IMR-90 (cell line): ENCODE results near the gene C10orf90. TPM values are rescaled to one million over a fixed set of nuclear protein-coding genes. Genes with fewer than 3 reads are reported as not detected.

Experiments used
- ATAC-seq: fragments of 200-7000 bp; cut with Tn5 transposase; 2 replicates; pipeline ENCODE4 v1.9.1; 2020; ENCODE audit warnings: low read depth, mild to moderate bottlenecking, moderate library complexity
- BruUV-seq: library from RNA; stranded (reverse); fragments of 400-500 nt; replicated peaks from 2 replicates; lab custom pipeline; 2021; lab: Mats Ljungman, UMichigan
- CTCF ChIA-PET: fragments of 300-600 bp; formaldehyde crosslinking; extraction: SDS; loops from one replicate; lab custom pipeline; 2021; ENCODE audit warnings: antibody characterized with exemption; lab: Yijun Ruan, JAX
- POLR2A ChIA-PET: fragments of 300-600 bp; sonication (Branson Sonifier 250); formaldehyde crosslinking; loops from one replicate; lab custom pipeline; 2022; ENCODE audit warnings: antibody characterized with exemption; ENCODE audit not compliant: unreplicated experiment; lab: Charles Lee
- DNase-seq: peaks from one replicate; pipeline ENCODE4 v3.0.0; 2013
- H2AFZ ChIP-seq: replicated peaks from 2 replicates; pipeline ENCODE3; 2013; ENCODE audit warnings: low read length, mild to moderate bottlenecking; ENCODE audit not compliant: poor library complexity
- H2AK5ac ChIP-seq: 2 replicates; pipeline ENCODE4 v1.6.1; 2013; ENCODE audit warnings: low read depth, low read length, inconsistent platforms
- H2AK9ac ChIP-seq: replicated peaks from 2 replicates; pipeline ENCODE3; 2013; ENCODE audit warnings: mild to moderate bottlenecking, low read depth, low read length, moderate library complexity; ENCODE audit not compliant: poor library complexity
- H2BK120ac ChIP-seq: 2 replicates; pipeline ENCODE4 v1.6.1; 2013; ENCODE audit warnings: low read depth, low read length, inconsistent platforms
- H2BK15ac ChIP-seq: 3 replicates; pipeline ENCODE4 v1.6.1; 2013; ENCODE audit warnings: low read depth, low read length, inconsistent platforms
- H2BK20ac ChIP-seq: 2 replicates; pipeline ENCODE4 v1.6.1; 2013; ENCODE audit warnings: low read depth, mild to moderate bottlenecking, inconsistent platforms, low read length, moderate library complexity
- H2BK5ac ChIP-seq: 2 replicates; pipeline ENCODE4 v1.6.1; 2013; ENCODE audit warnings: mild to moderate bottlenecking, low read depth, low read length, inconsistent platforms; ENCODE audit not compliant: poor library complexity, severe bottlenecking
- H3K14ac ChIP-seq: replicated peaks from 2 replicates; pipeline ENCODE4 v1.6.1; 2013; ENCODE audit warnings: low read depth, low read length, inconsistent platforms
- H3K18ac ChIP-seq: 2 replicates; pipeline ENCODE4 v1.6.1; 2013; ENCODE audit warnings: low read depth, low read length, control low read depth
- H3K23ac ChIP-seq: 2 replicates; pipeline ENCODE4 v1.6.1; 2013; ENCODE audit warnings: low read depth, low read length, inconsistent platforms
- H3K27ac ChIP-seq: 2 replicates; pipeline ENCODE4 v1.5.1; 2013; ENCODE audit warnings: mild to moderate bottlenecking, control low read depth, low read length; ENCODE audit not compliant: insufficient read depth
- H3K27me3 ChIP-seq: 2 replicates; pipeline ENCODE4 v1.6.1; 2013; ENCODE audit warnings: low read length; ENCODE audit not compliant: control insufficient read depth, insufficient read depth
- H3K36me3 ChIP-seq: 2 replicates; pipeline ENCODE4 v1.6.1; 2013; ENCODE audit warnings: low read length, mixed read lengths; ENCODE audit not compliant: control insufficient read depth, insufficient read depth
- H3K4ac ChIP-seq: 2 replicates; pipeline ENCODE4 v1.6.1; 2013; ENCODE audit warnings: low read depth, low read length, inconsistent platforms
- H3K4me1 ChIP-seq: 2 replicates; pipeline ENCODE4 v1.6.1; 2013; ENCODE audit warnings: low read length, mixed read lengths; ENCODE audit not compliant: control insufficient read depth, insufficient read depth
- H3K4me2 ChIP-seq: 2 replicates; pipeline ENCODE4 v1.6.1; 2013; ENCODE audit warnings: low read depth, mild to moderate bottlenecking, control low read depth, low read length, moderate library complexity
- H3K4me3 ChIP-seq: 2 replicates; pipeline ENCODE4 v1.5.1; 2013; ENCODE audit warnings: low read depth, mild to moderate bottlenecking, control low read depth, low read length, moderate library complexity; ENCODE audit not compliant: insufficient read depth
- H3K56ac ChIP-seq: 2 replicates; pipeline ENCODE4 v1.6.1; 2013; ENCODE audit warnings: low read length, inconsistent platforms; ENCODE audit not compliant: insufficient read depth; ENCODE audit errors: extremely low read depth
- H3K79me1 ChIP-seq, 2 experiments: 2 replicates each; pipeline ENCODE4 v1.6.1; 2013; ENCODE audit warnings: low read length in 2 of 2, inconsistent platforms in 1 of 2, low read depth in 1 of 2
- H3K9ac ChIP-seq: 2 replicates; pipeline ENCODE4 v1.6.1; 2013; ENCODE audit warnings: low read depth, low read length, control low read depth
- H3K9me1 ChIP-seq: 2 replicates; pipeline ENCODE4 v1.6.1; 2013; ENCODE audit warnings: low read length, inconsistent platforms; ENCODE audit not compliant: insufficient read depth
- H3K9me3 ChIP-seq: 2 replicates; pipeline ENCODE4 v1.6.1; 2013; ENCODE audit warnings: low read length; ENCODE audit not compliant: control insufficient read depth, insufficient read depth
- H4K20me1 ChIP-seq: 2 replicates; pipeline ENCODE4 v1.6.1; 2013; ENCODE audit warnings: low read length, inconsistent platforms; ENCODE audit not compliant: insufficient read depth
- H4K5ac ChIP-seq: 2 replicates; pipeline ENCODE4 v1.6.1; 2013; ENCODE audit warnings: mild to moderate bottlenecking, low read depth, low read length, control low read depth
- H4K8ac ChIP-seq, 2 experiments: 2 replicates each; pipeline ENCODE4 v1.6.1; 2013; ENCODE audit warnings: low read depth in 2 of 2, low read length in 2 of 2, control low read depth in 1 of 2, inconsistent platforms in 1 of 2
- H4K91ac ChIP-seq: 2 replicates; pipeline ENCODE4 v1.6.1; 2013; ENCODE audit warnings: low read depth, low read length, inconsistent platforms; ENCODE audit not compliant: insufficient read depth
- CEBPB ChIP-seq: IDR thresholded peaks from 2 replicates; pipeline ENCODE4 v1.6.1; 2012; ENCODE audit warnings: low read depth, low read length, improper control_type of control experiment
- CHD1 ChIP-seq: IDR thresholded peaks from 2 replicates; pipeline ENCODE4 v1.6.1; 2012; ENCODE audit warnings: low read depth, low read length, improper control_type of control experiment
- CTCF ChIP-seq: conservative IDR thresholded peaks from 2 replicates; pipeline ENCODE4 v1.5.1; 2012; ENCODE audit warnings: mild to moderate bottlenecking, low read depth, low read length, improper control_type of control experiment
- ELK1 ChIP-seq: fragments of 150-350 bp; IDR thresholded peaks from 2 replicates; pipeline ENCODE4 v1.6.1; 2016; ENCODE audit warnings: low read depth, mild to moderate bottlenecking, low read length, moderate library complexity, borderline replicate concordance
- FOS ChIP-seq: fragments of 150-350 bp; IDR thresholded peaks from 2 replicates; pipeline ENCODE4 v1.6.1; 2016; ENCODE audit warnings: low read depth, low read length
- MAFK ChIP-seq: IDR thresholded peaks from 2 replicates; pipeline ENCODE4 v1.6.1; 2012; ENCODE audit warnings: low read depth, low read length, improper control_type of control experiment
- MXI1 ChIP-seq: IDR thresholded peaks from 2 replicates; pipeline ENCODE4 v1.6.1; 2012; ENCODE audit warnings: low read depth, mild to moderate bottlenecking, low read length, moderate library complexity, borderline replicate concordance
- NFE2L2 ChIP-seq: fragments of 150-350 bp; IDR thresholded peaks from 2 replicates; pipeline ENCODE4 v1.6.1; 2016; ENCODE audit warnings: low read depth, mild to moderate bottlenecking, low read length
- RCOR1 ChIP-seq: IDR thresholded peaks from 2 replicates; pipeline ENCODE4 v1.6.1; 2012; ENCODE audit warnings: mild to moderate bottlenecking, low read length, improper control_type of control experiment; ENCODE audit not compliant: insufficient replicate concordance
- RFX5 ChIP-seq: IDR thresholded peaks from 2 replicates; pipeline ENCODE4 v1.8.0; 2012; ENCODE audit warnings: low read depth, mild to moderate bottlenecking, low read length, moderate library complexity
- SMC3 ChIP-seq: fragments of 150-350 bp; IDR thresholded peaks from 2 replicates; pipeline ENCODE4 v1.6.1; 2016; ENCODE audit warnings: low read depth, mild to moderate bottlenecking, antibody characterized with exemption, low read length, moderate library complexity
- WGBS, 2 experiments: methylation state at CpG; one replicate each; pipeline versions ENCODE4 v1.1.5 to v1.1.7; 2013; ENCODE audit warnings: missing lambda C conversion rate in 2 of 2; ENCODE audit not compliant: insufficient read length in 1 of 2; ENCODE audit errors: extremely low coverage in 2 of 2; 5-methylcytosine and 5-hydroxymethylcytosine counted together
- dilution Hi-C: fragments of 300-500 bp; cut with HindIII; formaldehyde crosslinking; loops from one replicate; pipeline ENCODE4 v1.14.3; 2018; ENCODE audit warnings: low sequenced_read_pairs; ENCODE audit not compliant: unreplicated experiment
- in situ Hi-C: fragments of 300-500 bp; cut with MboI; formaldehyde crosslinking; loops from 3 replicates; pipeline ENCODE4 v1.14.3; 2019; ENCODE audit warnings: low sequenced_read_pairs, inconsistent platforms, mixed read lengths
- intact Hi-C: fragments of 100-400 bp; cut with micrococcal nuclease; formaldehyde crosslinking; loops from 2 replicates; pipeline ENCODE4 v1.10.0; 2022
- polyA plus RNA-seq, 3 experiments: library from polyadenylated mRNA; depleted of rRNA; stranded (reverse); fragments of >200 nt; gene quantifications; 2 replicates each; pipeline ENCODE4 v1.2.3, GENCODE V29; 2012; ENCODE audit warnings: low replicate concordance in 1 of 3
- total RNA-seq: library from RNA; depleted of rRNA; stranded (reverse); fragments of >200 nt; gene quantifications from 2 replicates; pipeline ENCODE4 v1.2.3, GENCODE V29; 2012
- TF ChIP-seq, protein P1 (sequence below): fragments of 150-350 bp; IDR thresholded peaks from 2 replicates; pipeline ENCODE4 v1.6.1; 2017; ENCODE audit warnings: mild to moderate bottlenecking, antibody characterized with exemption, low read length, low read depth

C10orf90 gene
- total and polyA plus RNA-seq, 2 of the 4 experiments (the other 2 are of a cell fraction), result 0.05 to 0.18 TPM

DNA sequence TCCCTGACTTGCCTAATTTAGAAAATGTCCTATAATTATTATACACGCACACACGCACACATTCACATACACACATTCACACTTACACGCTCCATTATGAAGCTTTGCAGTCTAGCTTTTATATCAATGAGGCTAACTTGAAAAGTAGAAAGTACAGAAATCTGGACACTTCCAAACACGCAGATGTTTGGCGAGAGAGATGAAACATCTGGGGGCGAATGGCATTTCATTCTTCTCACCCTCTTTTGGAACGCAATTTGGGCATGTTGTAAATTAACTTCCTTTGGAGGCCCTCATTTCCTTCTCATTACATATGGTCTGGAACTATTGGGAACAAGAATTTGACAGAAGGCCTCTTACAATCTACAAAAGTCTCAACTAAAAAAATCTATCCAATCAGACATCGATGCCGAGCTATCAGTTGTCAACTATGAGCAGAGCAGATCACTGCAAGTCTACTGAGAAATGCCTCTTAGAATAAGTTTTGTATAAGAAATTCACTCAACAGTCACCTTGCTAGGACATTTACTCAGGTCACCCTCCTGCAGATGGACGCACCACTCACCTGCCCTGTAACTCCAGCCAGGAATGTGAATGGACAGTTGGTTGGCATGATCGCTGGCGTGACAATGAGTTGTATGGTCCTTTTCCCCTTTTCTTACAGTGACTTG, 167.0 kb downstream of the C10orf90 start:
- Histone ChIP-seq H2BK5ac (no peak overlapping the region), H3K4me1 (peaks cover 3% of the 10 kb centered on the region; the same call in 1 of the 2 replicates), H3K27ac (no peak overlapping the region), H4K8ac (no peak overlapping the region), H3K4me2 (no peak overlapping the region), H3K14ac (no peak overlapping the region), H2BK20ac (no peak overlapping the region), H2AFZ (no peak overlapping the region), H2AK5ac (no peak overlapping the region), H3K56ac (no peak overlapping the region), H3K18ac (no peak overlapping the region), H3K27me3 (peaks cover 6% of the 10 kb centered on the region; the same call in 1 of the 2 replicates), H3K9ac (no peak overlapping the region), H3K4ac (no peak overlapping the region), H3K9me3 (no peaks in the 10 kb centered on the region), H4K91ac (no peak overlapping the region), H4K5ac (no peak overlapping the region), H2AK9ac (no peak overlapping the region), H3K23ac (no peak overlapping the region), H3K79me1 (no peaks in the 10 kb centered on the region), H3K36me3 (no peaks in the 10 kb centered on the region), H3K4me3 (no peak overlapping the region), H3K9me1 (no peaks in the 10 kb centered on the region), H4K20me1 (no peaks in the 10 kb centered on the region), H2BK15ac (no peak overlapping the region), H2BK120ac (no peak overlapping the region)
- WGBS, 2 experiments, result 100% methylated on average over 1 of the region's 12 CpGs; no CpG with 5 or more reads in 1 of the 2 experiments
- dilution Hi-C loops (no loop called here), in situ Hi-C loops (loop anchor here (5.0 kb wide), 1 partner anchor 526 kb away; no protein-coding TSS in a partner anchor), intact Hi-C loops (loop anchor here (1.0 to 10.0 kb wide), 6 partner anchors 116 to 635 kb away; no protein-coding TSS in a partner anchor)
- no TSS peak for BruUV-seq
- ATAC-seq, result no peak
- TF ChIP-seq ELK1 (no peak), MAFK (no peak), NFE2L2 (no peak), RFX5 (no peak), CTCF (no peak), SMC3 (no peak), CHD1 (no peak), MXI1 (no peak), CEBPB (no peak), RCOR1 (no peak), FOS (no peak)
- TF ChIP-seq, protein P1, sequence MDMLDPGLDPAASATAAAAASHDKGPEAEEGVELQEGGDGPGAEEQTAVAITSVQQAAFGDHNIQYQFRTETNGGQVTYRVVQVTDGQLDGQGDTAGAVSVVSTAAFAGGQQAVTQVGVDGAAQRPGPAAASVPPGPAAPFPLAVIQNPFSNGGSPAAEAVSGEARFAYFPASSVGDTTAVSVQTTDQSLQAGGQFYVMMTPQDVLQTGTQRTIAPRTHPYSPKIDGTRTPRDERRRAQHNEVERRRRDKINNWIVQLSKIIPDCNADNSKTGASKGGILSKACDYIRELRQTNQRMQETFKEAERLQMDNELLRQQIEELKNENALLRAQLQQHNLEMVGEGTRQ, result no peak
- ChIA-PET CTCF (interaction anchor here (0.5 to 1.8 kb wide), 13 partner anchors 10 to 569 kb away, joined by 3 to 21 read pairs (median 3); no protein-coding TSS in a partner anchor), POLR2A (no interaction called here)
- DNase-seq, result no peak
